ENCODE data around the gene GM2A.
"Not testable (repeated sequence)": the region's sequence is repeated elsewhere in the genome, so short reads cannot be mapped to it uniquely, and the experiment has no call there.

The GM2A gene

GRCh38 chr5:151254990-151255389, 2.0 kb downstream of the GM2A start:
- DNase-seq = not testable (repeated sequence)

- DNase-seq = no peak
Observed at GRCh38 chr5:151255621-151256286, 2.8 kb downstream of the GM2A start.

- DNase-seq = no peak
Observed at GRCh38 chr5:151257731-151258181, 4.8 kb downstream of the GM2A start.

DNA sequence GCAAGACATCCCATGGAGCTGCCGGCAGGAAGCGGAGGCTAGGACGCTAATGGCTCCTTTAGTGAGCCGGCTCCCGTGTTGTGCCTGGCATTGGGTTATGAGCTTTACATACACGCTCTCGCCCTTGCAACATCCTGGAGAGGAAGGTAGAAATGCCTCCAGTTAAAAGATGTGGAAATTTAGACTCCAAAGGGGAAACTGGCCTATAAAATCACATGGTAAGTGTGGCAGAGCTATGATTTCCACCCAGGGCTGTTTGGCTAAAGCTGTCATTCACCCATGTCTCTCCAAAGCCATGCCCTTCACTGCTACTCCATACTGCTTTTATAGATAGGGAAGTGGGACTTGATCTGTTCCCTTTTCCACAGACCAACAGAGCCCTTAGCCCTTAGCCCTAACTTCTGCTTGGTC, 5.2 kb downstream of the GM2A start:
- no peak for DNase-seq

DNA sequence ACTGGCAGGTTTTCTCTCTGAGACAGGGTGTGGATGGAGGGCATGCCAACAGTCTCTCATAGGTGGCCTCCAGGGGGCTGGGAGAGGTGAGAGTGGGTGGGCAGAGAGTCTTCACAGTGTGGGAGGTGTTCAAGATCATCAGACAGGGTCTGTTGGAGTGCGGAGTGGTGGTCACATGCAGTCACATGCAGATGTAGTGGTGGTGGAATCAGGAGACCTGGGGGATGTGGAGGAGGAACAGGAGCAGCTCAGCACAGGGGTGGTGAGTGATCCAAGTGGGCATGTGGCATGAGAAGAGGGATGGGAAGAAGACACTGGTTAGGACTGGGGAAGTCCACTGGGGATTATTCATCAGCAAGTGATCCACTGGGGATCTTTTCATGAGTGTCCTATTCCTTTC, 5.8 kb downstream of the GM2A start:
- DNase-seq = no peak

DNA sequence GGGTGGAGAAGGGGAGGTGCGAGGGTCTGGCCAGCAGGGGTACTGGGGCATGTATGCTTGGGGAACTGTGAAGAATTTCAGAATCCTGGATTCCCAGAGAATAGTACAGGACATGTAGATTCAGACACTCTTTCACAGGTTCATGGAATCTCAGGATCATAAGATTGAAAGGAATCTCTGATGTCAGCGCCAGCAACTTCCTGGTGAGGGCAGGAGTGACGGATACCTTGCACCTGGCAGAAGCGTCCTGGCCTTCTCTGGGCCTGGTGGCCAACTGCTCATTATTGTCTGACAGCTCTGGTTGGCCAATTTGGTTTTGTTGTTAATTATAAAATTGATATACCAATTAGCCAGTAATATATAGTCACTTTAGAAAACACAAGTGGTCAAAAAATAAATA, 6.9 kb downstream of the GM2A start:
- no peak for DNase-seq

DNA sequence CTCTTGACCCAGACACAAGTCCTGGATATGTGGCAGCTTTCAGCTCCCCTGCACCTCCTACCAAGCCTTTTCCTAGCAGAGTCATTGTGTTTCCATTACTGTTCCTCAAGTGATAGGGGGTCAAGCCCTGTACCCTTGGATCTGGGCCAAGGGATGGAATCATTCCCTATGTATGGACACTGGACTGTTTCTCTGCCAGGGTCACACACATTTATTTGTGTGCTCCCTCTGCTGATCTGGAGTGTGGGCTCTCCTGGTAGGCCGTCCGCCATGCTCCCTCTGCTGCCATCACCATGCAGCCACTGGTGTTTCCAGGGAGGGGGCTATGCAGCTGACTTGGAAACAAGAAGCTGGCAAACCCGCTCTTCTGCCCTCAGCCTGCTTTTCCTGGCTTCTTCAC, 9.5 kb downstream of the GM2A start:
- no peak for DNase-seq

- DNase-seq = peak; percentile 27
Observed at GRCh38 chr5:151264113-151264512, 11.1 kb downstream of the GM2A start.

DNA sequence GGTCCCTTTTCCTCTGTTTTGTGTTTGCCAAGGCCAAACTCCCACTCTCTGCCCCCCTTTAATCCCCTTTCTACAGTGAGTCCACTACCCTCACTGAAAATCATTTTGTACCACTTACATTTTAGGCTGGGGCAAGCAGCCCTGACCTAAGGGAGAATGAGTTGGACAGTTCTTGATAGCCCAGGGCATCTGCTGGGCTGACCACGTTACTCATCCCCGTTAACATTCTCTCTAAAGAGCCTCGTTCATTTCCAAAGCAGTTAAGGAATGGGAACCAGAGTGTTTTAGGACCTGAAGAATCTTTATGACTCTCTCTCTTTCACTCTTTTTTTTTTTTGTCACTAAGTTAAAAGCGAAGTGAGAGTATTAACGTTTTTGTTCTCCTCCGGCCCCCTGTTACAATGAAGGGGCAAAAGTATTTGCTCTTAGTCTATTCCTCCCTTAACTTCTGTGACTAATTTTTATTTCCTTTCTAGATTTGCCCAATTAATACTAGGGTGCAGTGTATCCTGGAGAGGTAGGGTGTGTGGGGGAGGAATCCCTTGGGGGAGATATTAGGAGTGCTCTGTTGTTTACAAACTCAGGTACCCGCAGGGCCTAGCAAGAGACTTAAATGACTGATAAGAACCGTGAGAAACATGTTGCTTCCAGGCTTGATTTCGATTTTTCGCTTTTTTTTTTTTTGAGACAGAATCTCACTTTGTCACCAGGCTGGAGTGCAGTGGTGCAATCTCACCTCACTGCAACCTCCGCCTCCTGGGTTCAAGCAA, 14.7 kb downstream of the GM2A start:
- no peak for DNase-seq

- DNase-seq = peak; percentile 32
Observed at GRCh38 chr5:151270599-151270998, 17.6 kb downstream of the GM2A start.

GRCh38 chr5:151271336-151271735, 18.4 kb downstream of the GM2A start:
- DNase-seq = no peak

GRCh38 chr5:151274666-151275065, 21.7 kb downstream of the GM2A start:
- no peak for DNase-seq

- DNase-seq = no peak
Observed at GRCh38 chr5:151275803-151276202, 22.8 kb downstream of the GM2A start.

GRCh38 chr5:151278845-151279244, 25.9 kb downstream of the GM2A start:
- DNase-seq = no peak

DNA sequence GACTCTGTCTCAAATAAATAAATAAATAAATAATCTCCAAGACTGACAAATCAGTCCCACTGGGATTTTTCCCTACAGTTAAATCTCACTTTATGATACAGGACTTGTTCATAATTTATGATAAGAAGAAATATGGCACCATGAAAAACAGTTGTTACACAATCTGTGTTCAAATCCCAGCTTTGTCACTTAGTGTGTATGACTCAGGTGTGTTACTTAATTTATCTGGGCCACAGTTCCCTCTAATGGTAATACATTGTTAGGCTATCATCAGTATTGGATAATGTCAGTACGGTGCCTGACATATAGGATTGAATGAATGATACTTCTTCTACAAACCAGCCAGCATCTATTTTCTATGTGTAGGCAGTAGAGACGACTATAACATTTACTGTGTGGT, 27.5 kb downstream of the GM2A start:
- DNase-seq = no peak

- DNase-seq = no peak
Observed at GRCh38 chr5:151281001-151281639, 28.1 kb downstream of the GM2A start.

- no peak for DNase-seq
Observed at GRCh38 chr5:151283120-151283825, 30.3 kb downstream of the GM2A start.

DNA sequence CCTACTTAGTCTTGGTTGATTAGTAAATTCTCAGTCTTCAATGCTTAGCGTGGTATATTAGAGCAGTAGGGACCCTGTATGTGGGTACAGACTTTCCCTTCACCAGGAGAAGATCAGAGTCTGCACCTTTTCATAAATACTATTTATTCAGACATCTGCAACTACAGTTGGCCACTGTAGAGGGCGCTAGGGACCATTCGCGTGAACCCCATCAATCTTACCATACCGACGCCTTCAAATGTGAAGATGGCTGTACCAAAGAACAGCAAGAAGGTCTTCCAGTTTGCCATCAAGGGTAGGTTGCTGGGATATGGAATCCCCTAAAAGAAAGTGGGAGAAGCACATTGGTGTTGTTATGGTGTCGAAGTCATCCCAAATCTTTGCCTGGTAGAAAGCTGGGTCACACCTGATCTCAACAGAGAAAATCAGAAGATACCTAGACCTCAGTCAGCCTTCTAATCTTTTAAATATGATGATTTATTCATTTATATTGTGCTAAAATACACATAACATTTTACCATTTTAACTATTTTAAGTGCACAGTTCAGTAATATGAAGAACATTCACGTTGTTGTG, 31.5 kb downstream of the GM2A start:
- DNase-seq = no peak

DNA sequence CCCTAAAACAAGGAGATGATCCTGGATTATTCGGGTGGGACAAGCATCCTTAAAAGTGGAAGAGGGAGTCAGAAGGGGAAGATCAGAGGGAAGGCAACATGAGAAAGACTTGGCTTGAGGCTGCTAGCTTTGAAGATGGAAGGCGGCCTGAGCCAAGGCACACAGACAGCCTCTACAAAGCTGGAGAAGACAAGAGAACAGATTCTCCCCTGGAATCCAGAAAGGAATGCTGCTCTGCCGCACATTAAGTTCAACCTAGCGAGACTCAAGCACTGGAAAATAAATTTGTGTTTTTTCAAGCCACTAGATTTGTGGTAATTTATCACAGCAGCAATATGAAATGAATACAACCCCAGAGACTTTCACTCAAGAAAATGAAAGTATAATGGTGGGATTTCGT, 32.7 kb downstream of the GM2A start:
- DNase-seq = no peak

DNA sequence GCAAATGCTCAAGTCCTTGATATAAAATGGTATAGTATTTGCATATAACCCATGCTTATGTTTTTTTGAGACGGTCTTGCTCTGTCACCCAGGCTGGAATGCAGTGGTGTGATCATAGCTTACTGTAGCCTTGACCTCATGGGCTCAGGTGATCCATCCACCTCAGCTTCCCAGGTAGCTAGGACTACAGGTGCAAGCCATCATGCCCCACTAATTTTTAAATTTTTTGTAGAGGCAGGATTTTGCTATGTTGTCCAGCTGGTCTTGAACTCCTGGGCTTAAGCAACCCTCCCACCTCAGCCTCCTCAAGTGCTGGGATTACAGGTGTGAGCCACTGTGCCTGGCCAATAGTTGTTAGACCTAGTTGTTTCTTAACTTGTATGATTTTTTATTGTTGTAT, 33.3 kb downstream of the GM2A start:
- no peak for DNase-seq

DNA sequence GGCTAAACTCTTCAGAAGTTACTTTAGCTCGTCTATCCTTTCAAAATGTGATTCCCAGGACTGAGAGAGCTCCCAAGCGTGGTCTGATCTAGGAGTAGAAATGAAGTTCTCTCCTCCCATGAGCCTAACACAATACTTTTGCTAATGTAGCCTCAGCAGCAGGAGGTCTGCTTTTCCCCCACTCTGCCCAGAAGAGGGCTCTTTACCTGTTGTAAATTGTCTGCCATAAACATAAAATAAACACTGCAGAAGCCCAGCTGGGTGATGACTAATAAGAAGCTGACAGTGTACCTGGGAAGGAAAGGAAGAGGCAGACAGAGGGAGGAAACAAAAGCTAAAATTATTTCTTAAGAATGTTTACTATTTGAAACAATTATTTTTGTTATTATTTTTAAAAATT, 35.2 kb downstream of the GM2A start:
- no peak for DNase-seq

DNA sequence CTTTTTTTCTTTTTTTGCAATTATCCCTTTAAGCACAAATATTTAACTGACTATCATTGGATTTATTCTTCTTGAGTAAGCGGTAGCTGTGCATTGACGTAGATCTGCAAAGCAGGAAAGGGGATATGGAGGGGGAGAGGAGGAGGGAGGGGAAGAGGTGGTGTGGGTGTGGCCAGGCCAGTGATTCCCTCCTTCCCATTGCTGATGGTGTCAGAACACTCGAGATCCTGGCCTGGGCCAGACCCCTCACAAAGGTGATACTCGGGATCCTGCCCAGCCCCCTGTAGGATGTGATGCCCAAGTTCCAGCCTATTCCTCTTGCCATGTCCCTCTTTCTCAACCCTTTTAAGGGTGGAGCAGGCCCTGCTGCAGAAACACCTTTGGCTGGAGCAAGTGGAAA, 40.6 kb downstream of the GM2A start:
- DNase-seq = no peak

- DNase-seq = no peak
Observed at GRCh38 chr5:151295138-151295537, 42.2 kb downstream of the GM2A start.

All from fibroblast of skin of right quadriceps (primary cell).